Right lobe of liver (tissue), 6 donors: Measurements from ENCODE around the gene CEP95. TPM values are rescaled to one million over a fixed set of nuclear protein-coding genes. Genes with fewer than 3 reads are reported as not detected.

Experiments
- ATAC-seq, 4 donors: fragments of 200-7000 bp; cut with Tn5 transposase; one replicate each; pipeline ENCODE4 v1.9.1; 2020; ENCODE audit warnings: mild to moderate bottlenecking in 4 of 4, moderate library complexity in 4 of 4
- DNase-seq, 3 donors: peaks; one replicate each; pipeline ENCODE4 v3.0.0-alpha.2; 2020
- H3K27ac ChIP-seq, 3 donors: fragments of 200-600 bp; one replicate each; pipeline ENCODE4 v1.8.0; 2022
- H3K27me3 ChIP-seq, 2 donors: fragments of 200-600 bp; one replicate each; pipeline ENCODE4 v1.8.0; 2022
- H3K36me3 ChIP-seq, 4 donors: fragments of 200-600 bp; sonication (generic) in 1 of 4; one replicate each; pipeline versions ENCODE4 v1.5.1 to v1.8.0; 2017 to 2022; ENCODE audit warnings: control low read depth in 1 of 4
- H3K4me1 ChIP-seq, 4 donors: fragments of 200-600 bp; sonication (generic) in 1 of 4; one replicate each; pipeline versions ENCODE4 v1.5.1 to v1.8.0; 2017 to 2022; ENCODE audit warnings: control low read depth in 1 of 4
- H3K4me3 ChIP-seq, 3 donors: fragments of 200-600 bp; one replicate each; pipeline ENCODE4 v1.8.0; 2022
- H3K9me3 ChIP-seq, 4 donors: fragments of 200-600 bp; sonication (generic) in 1 of 4; one replicate each; pipeline versions ENCODE4 v1.5.1 to v1.8.0; 2017 to 2022; ENCODE audit warnings: control low read depth in 1 of 4
- POLR2A ChIP-seq: fragments of 450-650 bp; IDR thresholded peaks from one replicate; pipeline ENCODE4 v1.6.1; 2017; ENCODE audit warnings: antibody characterized with exemption, mild to moderate bottlenecking
- WGBS: methylation state at CpG from one replicate; pipeline ENCODE4 v1.1.6; 2018; ENCODE audit warnings: low coverage, low lambda C conversion rate; ENCODE audit not compliant: insufficient coverage; ENCODE audit errors: missing lambda C conversion rate; 5-methylcytosine and 5-hydroxymethylcytosine counted together
- intact Hi-C, 2 donors: fragments of 100-400 bp; cut with DNase I; formaldehyde crosslinking; loops; one replicate each; pipeline versions ENCODE4 v1.11.2 to v1.14.1; 2022
- total RNA-seq, 6 experiments: library from RNA; depleted of rRNA in 2 of 6; stranded (reverse); fragments of >200 nt in 2 of 6; fragmentation: NEBNext Ultra II Directional in 3 of 6; extraction: Animal tissue kit (Norgen Biotek cat#: 25700) in 3 of 6; gene quantifications; one replicate each; pipeline versions ENCODE4 v1.1.0 to v1.2.4, GENCODE V29; 2016 to 2023
- TF ChIP-seq, protein P1 (sequence below), 4 donors: fragments of 200-600 bp in 3 of 4; fragments of 450-650 bp in 1 of 4; IDR thresholded peaks; one replicate each; pipeline versions ENCODE4 v1.5.1 to v1.8.0; 2016 to 2022; ENCODE audit warnings: antibody characterized with exemption in 4 of 4, mild to moderate bottlenecking in 2 of 4
- donor health status: DM: no; HTN: yes; CAD: no.
- donor health status: DM: no; HTN: no; CAD: no.
- donor health status: DM: no; HTN: no; CAD: no.
- donor health status: DM: no; HTN: yes; CAD: no.
- donor health status: DM: no; HTN: yes; CAD: no.

The CEP95 gene
- total RNA-seq, 6 experiments from 2014 or later, result 11.0 to 27.6 (median 14.0) TPM

DNA sequence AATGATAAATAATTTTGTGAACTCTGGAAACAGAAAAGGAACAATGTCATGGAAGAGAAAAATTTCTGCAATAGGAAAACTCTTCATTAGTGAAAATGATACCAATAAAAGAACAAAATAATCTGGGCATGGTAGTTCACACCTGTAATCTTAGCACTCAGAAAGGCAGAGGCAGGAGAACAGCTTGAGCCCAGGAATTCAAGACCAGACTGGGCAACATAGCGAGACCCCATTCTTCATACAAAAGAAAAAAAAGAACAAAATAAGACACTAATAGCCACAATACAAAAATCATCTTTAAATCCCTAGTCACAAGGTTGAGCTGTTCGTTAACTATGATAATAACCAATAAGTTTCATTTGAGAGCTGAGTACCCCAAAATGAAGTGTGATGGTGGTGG lies 18.5 kb upstream of the CEP95 start:
- intact Hi-C loops, result no loop called here
- 100% methylated on average over 2 of the region's 2 CpGs for WGBS
- ATAC-seq (no peak), DNase-seq (no peak)
- Histone ChIP-seq H3K36me3 (peaks cover 0 to 36% (median 7%) of the 10 kb centered on the region in 4 donors), H3K4me3 (no peak overlapping the region), H3K27me3 (no peaks in the 10 kb centered on the region), H3K9me3 (no peaks in the 10 kb centered on the region), H3K4me1 (no peaks in the 10 kb centered on the region), H3K27ac (no peak overlapping the region)
- no peak for TF ChIP-seq POLR2A
- TF ChIP-seq, protein P1, sequence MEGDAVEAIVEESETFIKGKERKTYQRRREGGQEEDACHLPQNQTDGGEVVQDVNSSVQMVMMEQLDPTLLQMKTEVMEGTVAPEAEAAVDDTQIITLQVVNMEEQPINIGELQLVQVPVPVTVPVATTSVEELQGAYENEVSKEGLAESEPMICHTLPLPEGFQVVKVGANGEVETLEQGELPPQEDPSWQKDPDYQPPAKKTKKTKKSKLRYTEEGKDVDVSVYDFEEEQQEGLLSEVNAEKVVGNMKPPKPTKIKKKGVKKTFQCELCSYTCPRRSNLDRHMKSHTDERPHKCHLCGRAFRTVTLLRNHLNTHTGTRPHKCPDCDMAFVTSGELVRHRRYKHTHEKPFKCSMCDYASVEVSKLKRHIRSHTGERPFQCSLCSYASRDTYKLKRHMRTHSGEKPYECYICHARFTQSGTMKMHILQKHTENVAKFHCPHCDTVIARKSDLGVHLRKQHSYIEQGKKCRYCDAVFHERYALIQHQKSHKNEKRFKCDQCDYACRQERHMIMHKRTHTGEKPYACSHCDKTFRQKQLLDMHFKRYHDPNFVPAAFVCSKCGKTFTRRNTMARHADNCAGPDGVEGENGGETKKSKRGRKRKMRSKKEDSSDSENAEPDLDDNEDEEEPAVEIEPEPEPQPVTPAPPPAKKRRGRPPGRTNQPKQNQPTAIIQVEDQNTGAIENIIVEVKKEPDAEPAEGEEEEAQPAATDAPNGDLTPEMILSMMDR (IDR thresholded peaks at IDR 0.05), result no peak

GRCh38 chr17:64491034-64491860 lies 15.5 kb upstream of the CEP95 start:
- WGBS, result 83% methylated on average over 7 of the region's 13 CpGs
- Histone ChIP-seq H3K27me3 (no peaks in the 10 kb centered on the region), H3K4me1 (peaks cover 0 to 15% (median 5%) of the 10 kb centered on the region in 4 donors), H3K27ac (no peak overlapping the region), H3K36me3 (peaks cover 0 to 29% (median 5%) of the 10 kb centered on the region in 4 donors), H3K9me3 (no peaks in the 10 kb centered on the region), H3K4me3 (no peak overlapping the region)
- TF ChIP-seq, protein P1 (IDR thresholded peaks at IDR 0.05), result peak; percentile 54 to 60 (median 57)
- TF ChIP-seq POLR2A, result no peak
- ATAC-seq (peak; percentile 66 to 81 (median 73)), DNase-seq (no peak)
- intact Hi-C loops, result no loop called here

- Histone ChIP-seq H3K4me3 (no peak overlapping the region), H3K36me3 (peaks cover 0 to 29% (median 5%) of the 10 kb centered on the region in 4 donors), H3K27ac (no peak overlapping the region), H3K9me3 (no peaks in the 10 kb centered on the region), H3K27me3 (no peaks in the 10 kb centered on the region), H3K4me1 (peaks cover 0 to 15% (median 5%) of the 10 kb centered on the region in 4 donors)
- DNase-seq, result no peak
- intact Hi-C loops, result no loop called here
- ATAC-seq, result no peak
- 81% methylated on average over 3 of the region's 3 CpGs for WGBS
- TF ChIP-seq, protein P1 (IDR thresholded peaks at IDR 0.05), result no peak
- TF ChIP-seq POLR2A, result no peak
Observed at GRCh38 chr17:64491994-64492393, 14.8 kb upstream of the CEP95 start.

DNA sequence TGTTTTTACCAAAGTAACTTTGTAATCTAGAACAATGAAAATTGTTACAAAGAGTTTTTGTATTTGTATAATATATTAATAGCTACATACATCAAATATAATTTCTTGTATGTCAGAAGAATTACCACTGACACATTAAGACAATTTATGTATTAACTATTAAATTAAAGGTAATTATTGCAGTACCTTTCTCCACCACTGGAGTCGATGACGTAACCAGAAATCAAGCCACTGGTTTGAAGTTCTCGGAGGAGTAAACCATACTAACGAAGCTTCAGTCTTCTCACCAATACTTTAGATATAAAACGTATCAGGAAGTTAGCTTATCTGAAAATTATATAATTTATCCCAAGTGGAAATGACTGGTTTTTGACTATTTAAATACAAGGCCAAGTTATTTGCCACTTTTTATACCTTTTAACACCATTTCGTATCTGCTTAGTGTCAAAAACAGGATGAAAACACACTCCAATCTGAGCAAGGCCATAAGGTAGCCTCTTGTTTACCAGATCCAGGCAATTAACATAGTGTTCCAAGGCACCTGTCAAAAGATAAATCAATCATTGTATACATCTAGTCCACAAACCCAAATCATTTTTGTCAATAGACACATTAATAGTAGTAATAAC lies 14.2 kb upstream of the CEP95 start:
- ATAC-seq (no peak), DNase-seq (no peak)
- Histone ChIP-seq H3K27me3 (no peaks in the 10 kb centered on the region), H3K27ac (no peak overlapping the region), H3K9me3 (no peaks in the 10 kb centered on the region), H3K36me3 (peaks cover 0 to 29% (median 5%) of the 10 kb centered on the region in 4 donors), H3K4me1 (peaks cover 0 to 20% (median 7%) of the 10 kb centered on the region in 4 donors), H3K4me3 (no peak overlapping the region)
- TF ChIP-seq, protein P1 (IDR thresholded peaks at IDR 0.05), result peak; percentile 39 to 45 (median 42)
- no peak for TF ChIP-seq POLR2A
- intact Hi-C loops, result no loop called here
- 62% methylated on average over 6 of the region's 6 CpGs for WGBS
